ENCODE measurements around the gene MTHFD1.

MTHFD1 gene

DNA sequence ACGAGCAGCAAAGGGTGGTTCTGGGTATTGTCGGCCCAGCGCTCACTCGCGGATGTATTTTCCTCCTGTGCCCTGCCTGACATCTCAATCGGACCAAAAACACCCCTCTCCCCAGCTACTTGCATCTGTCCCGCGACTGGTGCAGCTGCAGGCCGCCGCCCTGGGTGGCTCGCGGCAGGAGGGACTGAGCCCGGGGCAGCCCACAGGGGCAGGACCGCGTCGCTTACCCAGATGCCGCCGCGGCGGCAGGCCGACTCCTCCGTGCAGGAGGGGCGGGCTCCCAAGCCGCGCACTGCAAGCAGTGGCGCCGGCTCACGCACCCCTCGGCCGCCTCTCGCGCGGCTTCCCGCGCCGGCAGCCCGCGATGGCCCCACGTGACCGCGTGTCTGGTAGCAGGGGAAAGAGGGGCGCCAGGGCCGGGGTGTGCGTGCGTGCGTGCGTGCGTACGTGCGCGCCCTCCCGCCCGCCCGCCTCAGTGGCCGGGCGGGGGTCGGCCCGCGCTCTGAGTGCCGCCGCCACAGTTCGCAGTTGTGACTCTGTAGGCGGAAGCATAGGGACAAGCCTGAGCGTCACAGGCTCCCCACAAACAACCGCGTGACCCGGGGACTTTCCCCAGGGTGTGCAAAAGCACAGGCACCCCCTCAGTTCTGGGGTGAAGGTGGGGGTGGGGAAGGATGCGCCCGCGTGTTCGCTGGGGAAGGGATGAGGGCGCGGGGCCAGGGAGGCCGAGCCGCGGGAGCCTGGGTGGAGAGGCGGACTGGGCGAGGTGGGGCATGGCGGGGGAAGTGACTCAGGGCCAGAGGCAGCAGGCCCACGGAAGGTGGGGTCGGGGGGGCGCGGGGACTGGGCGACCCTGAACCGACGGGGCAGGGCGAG lies 115.5 kb downstream of the MTHFD1 start, which contains the start of gene ZBTB25:
TSS of gene ZBTB25 (minus strand) at position 405 of the 876 bp plus-strand sequence. CDS start 13,305 bp downstream, outside the sequence.
- in situ Hi-C loops (cut with MboI; ENCODE audit: low sequenced_read_pairs, unreplicated experiment): no loop called here
- TF ChIP-seq, protein P1, sequence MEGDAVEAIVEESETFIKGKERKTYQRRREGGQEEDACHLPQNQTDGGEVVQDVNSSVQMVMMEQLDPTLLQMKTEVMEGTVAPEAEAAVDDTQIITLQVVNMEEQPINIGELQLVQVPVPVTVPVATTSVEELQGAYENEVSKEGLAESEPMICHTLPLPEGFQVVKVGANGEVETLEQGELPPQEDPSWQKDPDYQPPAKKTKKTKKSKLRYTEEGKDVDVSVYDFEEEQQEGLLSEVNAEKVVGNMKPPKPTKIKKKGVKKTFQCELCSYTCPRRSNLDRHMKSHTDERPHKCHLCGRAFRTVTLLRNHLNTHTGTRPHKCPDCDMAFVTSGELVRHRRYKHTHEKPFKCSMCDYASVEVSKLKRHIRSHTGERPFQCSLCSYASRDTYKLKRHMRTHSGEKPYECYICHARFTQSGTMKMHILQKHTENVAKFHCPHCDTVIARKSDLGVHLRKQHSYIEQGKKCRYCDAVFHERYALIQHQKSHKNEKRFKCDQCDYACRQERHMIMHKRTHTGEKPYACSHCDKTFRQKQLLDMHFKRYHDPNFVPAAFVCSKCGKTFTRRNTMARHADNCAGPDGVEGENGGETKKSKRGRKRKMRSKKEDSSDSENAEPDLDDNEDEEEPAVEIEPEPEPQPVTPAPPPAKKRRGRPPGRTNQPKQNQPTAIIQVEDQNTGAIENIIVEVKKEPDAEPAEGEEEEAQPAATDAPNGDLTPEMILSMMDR (IDR thresholded peaks at IDR 0.05; ENCODE audit: borderline replicate concordance, control extremely low read depth, extremely low read depth, insufficient read depth, missing control alignments): no peak
- DNase-seq (ENCODE audit: low spot score): peak; percentile 89

DNA sequence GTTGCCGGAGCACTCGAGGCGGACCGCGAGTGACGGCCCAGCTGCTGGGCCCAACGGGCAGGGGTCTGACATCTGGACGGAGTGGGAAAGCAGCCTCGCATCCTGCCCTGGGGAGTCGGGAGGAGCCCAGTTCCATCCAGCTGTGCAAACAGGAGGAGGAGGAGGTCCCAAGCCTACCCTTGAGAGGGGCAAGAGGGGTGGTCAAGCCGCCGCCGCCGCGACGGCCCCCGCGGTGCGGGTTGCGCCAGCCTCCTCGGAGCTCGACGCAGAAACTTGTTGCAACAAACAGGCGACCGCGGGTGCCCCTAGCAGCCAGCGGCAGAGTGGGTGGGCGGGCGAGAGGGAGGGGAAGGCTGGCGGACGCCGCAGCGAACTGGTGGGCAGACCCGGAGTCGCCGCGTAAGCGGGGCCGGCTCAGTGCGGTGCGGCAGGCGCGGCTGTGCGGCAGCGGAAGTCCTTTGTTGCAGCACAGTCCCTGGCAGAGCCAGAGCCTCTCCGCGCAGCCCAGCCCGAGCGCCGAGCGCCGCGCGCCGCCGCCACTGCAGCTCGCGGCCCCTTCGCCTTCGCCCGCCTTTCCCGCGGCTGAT lies 116.2 kb downstream of the MTHFD1 start, which contains the start of gene ZBTB1:
TSS of gene ZBTB1 (plus strand) at position 461 of the 587 bp plus-strand sequence. CDS start 16,735 bp downstream, outside the sequence.
- in situ Hi-C loops (cut with MboI; ENCODE audit: low sequenced_read_pairs, unreplicated experiment): no loop called here
- peak; percentile 68 for DNase-seq (ENCODE audit: low spot score)
- TF ChIP-seq, protein P1 (IDR thresholded peaks at IDR 0.05; ENCODE audit: borderline replicate concordance, control extremely low read depth, extremely low read depth, insufficient read depth, missing control alignments): no peak

DNA sequence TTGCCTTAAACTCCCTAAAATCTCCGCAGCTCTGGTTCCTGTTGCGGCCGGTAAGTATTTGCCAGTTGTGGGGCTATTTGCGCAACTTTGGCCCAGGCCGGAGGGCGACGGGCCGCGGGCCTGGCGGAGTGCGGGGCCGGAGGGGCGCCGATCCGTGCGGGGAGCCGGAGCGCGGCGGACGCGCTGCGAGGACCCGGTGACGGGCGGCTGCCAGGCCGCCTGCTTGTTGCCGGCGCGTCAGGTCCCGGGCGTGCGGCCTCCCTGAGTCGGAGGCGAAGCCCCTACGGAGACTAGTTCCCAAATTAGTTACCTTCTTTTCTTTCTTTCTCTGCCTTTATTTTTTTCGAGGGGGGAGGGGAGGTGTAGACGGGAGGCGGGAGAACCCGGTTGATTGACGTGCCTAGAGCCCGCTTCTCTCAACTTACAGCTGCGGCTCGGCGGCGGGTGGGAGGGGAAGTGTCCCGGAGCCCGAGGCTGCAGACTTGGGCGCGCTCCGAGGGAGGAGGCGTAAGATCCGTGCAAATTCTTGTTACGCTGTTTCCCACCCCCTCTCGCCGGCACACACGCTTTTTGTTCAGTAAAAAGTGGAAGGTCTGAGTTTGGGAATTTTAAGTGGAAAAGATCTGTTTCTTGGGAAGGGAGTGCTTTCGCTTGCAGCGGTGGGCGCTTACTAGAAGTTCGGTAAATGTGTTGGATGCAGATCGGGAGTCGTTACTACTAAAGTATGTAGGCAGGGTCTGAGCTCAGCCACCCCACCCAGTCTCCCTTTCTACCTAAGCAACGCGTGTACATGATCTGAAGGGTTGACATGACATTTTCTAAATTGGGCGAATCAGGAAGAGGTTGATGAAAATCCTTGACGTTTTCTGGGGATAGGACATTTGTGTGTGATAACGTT lies 117.0 kb downstream of the MTHFD1 start:
- in situ Hi-C loops (cut with MboI; ENCODE audit: low sequenced_read_pairs, unreplicated experiment): no loop called here
- DNase-seq (ENCODE audit: low spot score): peak; percentile 84
- TF ChIP-seq, protein P1 (IDR thresholded peaks at IDR 0.05; ENCODE audit: borderline replicate concordance, control extremely low read depth, extremely low read depth, insufficient read depth, missing control alignments): no peak

DNA sequence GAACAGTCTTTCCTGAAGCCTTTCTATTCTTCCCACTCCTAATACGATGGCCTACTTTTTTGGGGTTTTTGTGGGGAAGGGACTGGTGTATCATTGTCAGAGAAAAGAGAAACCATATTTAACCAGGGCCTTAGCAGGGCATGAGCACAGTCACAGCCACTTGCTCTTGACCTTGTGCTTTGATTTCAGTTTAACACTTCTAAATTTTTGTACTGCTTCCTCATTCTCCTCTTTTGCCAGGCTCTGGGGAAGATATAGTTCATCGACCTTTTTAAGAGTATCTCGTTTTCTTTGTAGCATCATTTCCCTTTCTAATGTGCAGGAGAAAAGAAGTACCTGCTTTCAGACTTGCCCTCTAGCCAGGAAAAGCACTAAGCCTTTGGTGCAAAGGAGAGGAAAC lies 118.6 kb downstream of the MTHFD1 start:
- TF ChIP-seq, protein P1 (IDR thresholded peaks at IDR 0.05; ENCODE audit: borderline replicate concordance, control extremely low read depth, extremely low read depth, insufficient read depth, missing control alignments): no peak
- no peak for DNase-seq (ENCODE audit: low spot score)
- in situ Hi-C loops (cut with MboI; ENCODE audit: low sequenced_read_pairs, unreplicated experiment): no loop called here

DNA sequence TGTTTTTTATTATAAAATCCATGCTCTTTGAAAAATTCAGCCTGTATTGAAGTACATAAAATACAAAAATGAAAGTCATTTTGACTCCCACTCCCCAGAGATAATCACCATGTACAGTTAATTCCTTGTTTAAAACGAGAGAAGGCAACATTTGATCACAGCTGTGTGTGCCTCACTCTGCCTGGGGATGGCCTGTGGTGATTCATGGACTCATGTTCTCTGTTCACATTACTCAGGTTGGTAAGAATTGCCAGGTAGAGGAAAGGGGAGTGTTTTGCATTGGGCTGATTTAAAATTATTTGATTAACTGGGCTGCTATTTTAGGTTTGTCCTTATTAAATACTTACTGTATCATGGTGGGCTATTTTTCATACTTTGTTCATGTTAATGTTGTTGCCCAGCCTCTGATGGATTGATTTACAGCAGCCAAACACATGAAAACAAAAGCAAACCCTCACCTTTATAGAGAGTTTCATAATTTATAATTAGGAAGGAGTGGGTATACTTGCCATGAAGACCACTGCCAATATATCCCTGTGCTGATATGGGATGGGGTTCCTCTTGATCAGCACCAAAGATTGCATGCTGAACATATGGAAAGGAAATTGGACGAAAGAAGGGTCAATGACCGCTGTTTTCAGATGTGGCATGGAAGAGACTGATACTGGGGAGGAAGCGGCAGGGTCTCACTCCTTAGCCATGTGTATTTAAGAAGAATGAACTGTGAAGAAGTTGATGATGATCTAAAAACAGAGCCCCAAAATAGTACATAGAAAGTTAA lies 119.4 kb downstream of the MTHFD1 start:
- no peak for DNase-seq (ENCODE audit: low spot score)
- TF ChIP-seq, protein P1 (IDR thresholded peaks at IDR 0.05; ENCODE audit: borderline replicate concordance, control extremely low read depth, extremely low read depth, insufficient read depth, missing control alignments): no peak
- in situ Hi-C loops (cut with MboI; ENCODE audit: low sequenced_read_pairs, unreplicated experiment): no loop called here
